Liver (tissue), 9 donors: ENCODE results near the gene OR10H5. TPM values are rescaled to one million over a fixed set of nuclear protein-coding genes. Genes with fewer than 3 reads are reported as not detected.

Experiments
- DNase-seq: peaks from one replicate; pipeline ENCODE4 v3.0.0-alpha.2; 2017; ENCODE audit warnings: low spot score
- H3K27ac ChIP-seq, 2 donors: one replicate each; pipeline ENCODE4 v1.7.0; 2013; ENCODE audit warnings: inconsistent platforms in 2 of 2, low read length in 2 of 2, control low read depth in 1 of 2, low read depth in 1 of 2, mild to moderate bottlenecking in 1 of 2
- H3K27me3 ChIP-seq, 4 donors: one replicate each; pipeline versions ENCODE4 v1.6.1 to v1.7.0; 2013; ENCODE audit warnings: low read length in 3 of 4, inconsistent platforms in 1 of 4, mild to moderate bottlenecking in 1 of 4, moderate library complexity in 1 of 4; ENCODE audit not compliant: control insufficient read depth in 4 of 4, insufficient read depth in 4 of 4
- H3K36me3 ChIP-seq, 4 donors: one replicate each; pipeline versions ENCODE4 v1.6.1 to v1.7.0; 2013; ENCODE audit warnings: low read length in 3 of 4, mild to moderate bottlenecking in 3 of 4, low read depth in 1 of 4, moderate library complexity in 1 of 4; ENCODE audit not compliant: control insufficient read depth in 4 of 4, insufficient read depth in 3 of 4
- H3K4me1 ChIP-seq, 4 donors: one replicate each; pipeline versions ENCODE4 v1.6.1 to v1.7.0; 2013; ENCODE audit warnings: low read length in 3 of 4, mild to moderate bottlenecking in 3 of 4, moderate library complexity in 1 of 4; ENCODE audit not compliant: control insufficient read depth in 4 of 4, insufficient read depth in 4 of 4
- H3K4me3 ChIP-seq, 3 donors: one replicate each; pipeline versions ENCODE4 v1.6.1 to v1.7.0; 2013; ENCODE audit warnings: low read length in 3 of 3, control low read depth in 1 of 3, low read depth in 1 of 3, mild to moderate bottlenecking in 1 of 3
- H3K9ac ChIP-seq, 2 donors: one replicate each; pipeline ENCODE4 v1.7.0; 2013; ENCODE audit warnings: low read length in 2 of 2, mild to moderate bottlenecking in 2 of 2, moderate library complexity in 2 of 2, control low read depth in 1 of 2, low read depth in 1 of 2
- H3K9me3 ChIP-seq, 4 donors: one replicate each; pipeline versions ENCODE4 v1.6.1 to v1.7.0; 2013; ENCODE audit warnings: low read length in 3 of 4; ENCODE audit not compliant: control insufficient read depth in 4 of 4
- ATF3 ChIP-seq: IDR thresholded peaks from 2 replicates; pipeline ENCODE4 v1.6.1; 2016; ENCODE audit warnings: antibody characterized with exemption
- CTCF ChIP-seq: fragments of 150-350 bp; IDR thresholded peaks from 2 replicates; pipeline ENCODE4 v1.5.1; 2017; ENCODE audit warnings: improper control_type of control experiment, low read depth, low read length; ENCODE audit not compliant: missing input control
- EGR1 ChIP-seq, 2 donors: IDR thresholded peaks; 2 replicates each; pipeline ENCODE4 v1.6.1; 2016 to 2018; ENCODE audit warnings: antibody characterized with exemption in 2 of 2, low read depth in 2 of 2
- FOXA1 ChIP-seq: IDR thresholded peaks from 2 replicates; pipeline ENCODE4 v1.6.1; 2016; ENCODE audit warnings: antibody characterized with exemption
- FOXA2 ChIP-seq: IDR thresholded peaks from 2 replicates; pipeline ENCODE4 v1.6.1; 2016; ENCODE audit warnings: antibody characterized with exemption
- GABPA ChIP-seq, 2 donors: IDR thresholded peaks in 1 of 2; conservative IDR thresholded peaks in 1 of 2; 2 replicates each; pipeline ENCODE4 v1.6.1; 2016; ENCODE audit warnings: antibody characterized with exemption in 2 of 2, mild to moderate bottlenecking in 1 of 2, moderate library complexity in 1 of 2
- HNF4A ChIP-seq, 2 donors: conservative IDR thresholded peaks; 2 replicates each; pipeline ENCODE4 v1.6.1; 2016; ENCODE audit warnings: antibody characterized with exemption in 2 of 2, mild to moderate bottlenecking in 2 of 2
- HNF4G ChIP-seq: IDR thresholded peaks from 2 replicates; pipeline ENCODE4 v1.6.1; 2016; ENCODE audit warnings: antibody characterized with exemption
- JUND ChIP-seq, 2 donors: IDR thresholded peaks; 2 replicates each; pipeline ENCODE4 v1.6.1; 2016; ENCODE audit warnings: antibody characterized with exemption in 2 of 2
- MAX ChIP-seq: IDR thresholded peaks from 2 replicates; pipeline ENCODE4 v1.6.1; 2016; ENCODE audit warnings: antibody characterized with exemption
- NR2F2 ChIP-seq: IDR thresholded peaks from 2 replicates; pipeline ENCODE4 v1.6.1; 2016; ENCODE audit warnings: antibody characterized with exemption
- RAD21 ChIP-seq, 2 donors: IDR thresholded peaks; 2 replicates each; pipeline ENCODE4 v1.6.1; 2016; ENCODE audit warnings: antibody characterized with exemption in 2 of 2, mild to moderate bottlenecking in 2 of 2
- REST ChIP-seq: IDR thresholded peaks from 2 replicates; pipeline ENCODE4 v1.6.1; 2016; ENCODE audit warnings: antibody characterized with exemption, mild to moderate bottlenecking
- RXRA ChIP-seq, 2 donors: IDR thresholded peaks; 2 replicates each; pipeline ENCODE4 v1.6.1; 2017 to 2018; ENCODE audit warnings: antibody characterized with exemption in 2 of 2, mild to moderate bottlenecking in 1 of 2
- SP1 ChIP-seq: IDR thresholded peaks from 2 replicates; pipeline ENCODE4 v1.6.1; 2018; ENCODE audit warnings: antibody characterized with exemption, mild to moderate bottlenecking
- TAF1 ChIP-seq: conservative IDR thresholded peaks from 2 replicates; pipeline ENCODE4 v1.6.1; 2016; ENCODE audit warnings: antibody characterized with exemption, mild to moderate bottlenecking
- YY1 ChIP-seq: IDR thresholded peaks from 2 replicates; pipeline ENCODE4 v1.6.1; 2016; ENCODE audit warnings: antibody characterized with exemption, mild to moderate bottlenecking
- ZBTB33 ChIP-seq: IDR thresholded peaks from 2 replicates; pipeline ENCODE4 v1.6.1; 2016; ENCODE audit warnings: antibody characterized with exemption
- WGBS: extraction: QIAGEN DNeasy Blood & Tissue Kit; methylation state at CpG from one replicate; pipeline ENCODE4 v1.1.7; 2013; 5-methylcytosine and 5-hydroxymethylcytosine counted together
- polyA plus RNA-seq, 2 donors: library from polyadenylated mRNA; stranded (reverse) in 1 of 2; unstranded in 1 of 2; fragments of 200-250 nt in 1 of 2; fragments of >200 nt in 1 of 2; fragmentation: Nextera tagmentation in 1 of 2; extraction: Ambion mirVana in 1 of 2; gene quantifications; one replicate each; pipeline versions ENCODE4 v1.2.1 to v1.2.3, GENCODE V29; 2013 to 2015
- total RNA-seq, 2 donors: library from RNA; depleted of rRNA; stranded (reverse); fragments of >200 nt; gene quantifications; one replicate each; pipeline ENCODE4 v1.2.3, GENCODE V29; 2014
- donor health status: healthy.
- donor health status: healthy.
- donor health status: healthy.
- donor health status: healthy.
- donor health status: healthy.

The OR10H5 gene
- total and polyA plus RNA-seq, 4 donors, result not detected

GRCh38 chr19:15820646-15821045 is 33.2 kb downstream of the OR10H5 start (continued):
- no peak for TF ChIP-seq JUND (IDR thresholded peaks at IDR 0.05)
- TF ChIP-seq FOXA2, result no peak
- no peak for TF ChIP-seq RXRA (IDR thresholded peaks at IDR 0.05)
- TF ChIP-seq GABPA (IDR thresholded peaks at IDR 0.05 in 1 of 2, conservative IDR thresholded peaks at IDR 0.05 in 1 of 2), result no peak

GRCh38 chr19:15825753-15826152 is 38.3 kb downstream of the OR10H5 start:
- no peaks in the 10 kb centered on the region for H3K4me1 ChIP-seq
- TF ChIP-seq MAX, result no peak
- no peak for TF ChIP-seq HNF4G
- TF ChIP-seq ZBTB33, result no peak
- TF ChIP-seq SP1, result no peak
- no peak for TF ChIP-seq REST
- TF ChIP-seq RAD21 (IDR thresholded peaks at IDR 0.05), result no peak
- TF ChIP-seq YY1, result no peak
- TF ChIP-seq RXRA (IDR thresholded peaks at IDR 0.05), result no peak
- TF ChIP-seq ATF3, result no peak
- no peak for TF ChIP-seq JUND (IDR thresholded peaks at IDR 0.05)
- H3K36me3 ChIP-seq, result no peaks in the 10 kb centered on the region
- WGBS, result 97% methylated on average over 1 of the region's 1 CpG
- H3K27me3 ChIP-seq, result no peaks in the 10 kb centered on the region
- H3K27ac ChIP-seq, result no peak overlapping the region
- no peak overlapping the region for H3K4me3 ChIP-seq
- no peak for DNase-seq
- no peak overlapping the region for H3K9ac ChIP-seq
- no peaks in the 10 kb centered on the region for H3K9me3 ChIP-seq

- Histone ChIP-seq H3K9me3 (no peaks in the 10 kb centered on the region), H3K27ac (no peak overlapping the region), H3K36me3 (no peaks in the 10 kb centered on the region), H3K4me3 (no peak overlapping the region), H3K27me3 (no peaks in the 10 kb centered on the region), H3K9ac (no peak overlapping the region), H3K4me1 (no peaks in the 10 kb centered on the region)
- DNase-seq, result no peak
- TF ChIP-seq TAF1, result no peak
- no peak for TF ChIP-seq RAD21 (IDR thresholded peaks at IDR 0.05)
- TF ChIP-seq JUND (IDR thresholded peaks at IDR 0.05), result no peak
- no peak for TF ChIP-seq HNF4A (conservative IDR thresholded peaks at IDR 0.05)
- no peak for TF ChIP-seq NR2F2
- TF ChIP-seq FOXA2, result no peak
- no peak for TF ChIP-seq HNF4G
- no peak for TF ChIP-seq SP1
- no peak for TF ChIP-seq RXRA (IDR thresholded peaks at IDR 0.05)
- no peak for TF ChIP-seq CTCF
- TF ChIP-seq ATF3, result no peak
- TF ChIP-seq FOXA1, result no peak
- no peak for TF ChIP-seq MAX
- no peak for TF ChIP-seq REST
- no peak for TF ChIP-seq EGR1 (IDR thresholded peaks at IDR 0.05; ENCODE audit: low read depth in 2 of 2)
- no peak for TF ChIP-seq YY1
- 66% methylated on average over 7 of the region's 7 CpGs for WGBS
These were observed 40.7 kb downstream of the OR10H5 start for GRCh38 chr19:15828121-15828610.
